ENCODE data around the gene ZWILCH. TPM values are rescaled to one million over a fixed set of nuclear protein-coding genes. Genes with fewer than 3 reads are reported as not detected.
"Not testable (repeated sequence)": the region's sequence is repeated elsewhere in the genome, so short reads cannot be mapped to it uniquely, and the experiment has no call there.

The ZWILCH gene
- total RNA-seq, 1 donor: 36.5 TPM

- TF ChIP-seq CTCF (IDR thresholded peaks at IDR 0.05; ENCODE audit: insufficient read depth, low read length): no peak
- DNase-seq (ENCODE audit: low read depth): peak; percentile 78
- no peak overlapping the region for H3K4me3 ChIP-seq (ENCODE audit: low read depth, low read length)
Observed at GRCh38 chr15:66489179-66489791, 15.8 kb upstream of the ZWILCH start.

DNA sequence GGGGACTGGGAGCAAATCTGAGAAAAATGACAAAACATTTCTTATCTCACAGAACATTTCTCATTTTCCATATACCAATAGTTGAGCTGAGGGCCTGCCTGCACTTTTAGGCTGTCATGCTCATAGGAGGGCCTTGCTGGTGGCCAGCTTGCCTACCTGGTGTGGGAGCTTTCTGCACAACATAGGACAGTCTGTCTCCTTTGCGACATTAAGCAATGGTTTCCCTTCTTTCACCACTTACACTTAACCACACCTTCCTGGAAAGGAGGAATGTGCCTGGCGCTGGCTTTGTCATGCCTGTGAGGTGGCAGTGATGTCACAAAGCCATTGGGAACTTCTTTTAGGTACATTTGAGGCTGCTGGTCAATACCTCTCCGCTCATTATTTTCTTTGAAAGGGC is 13.3 kb upstream of the ZWILCH start:
- no peak for TF ChIP-seq CTCF (IDR thresholded peaks at IDR 0.05; ENCODE audit: insufficient read depth, low read length)
- DNase-seq (ENCODE audit: low read depth): no peak
- H3K4me3 ChIP-seq (ENCODE audit: low read depth, low read length): no peak overlapping the region

GRCh38 chr15:66494262-66494661 is 10.9 kb upstream of the ZWILCH start:
- no peak for DNase-seq (ENCODE audit: low read depth)
- no peak overlapping the region for H3K4me3 ChIP-seq (ENCODE audit: low read depth, low read length)
- no peak for TF ChIP-seq CTCF (IDR thresholded peaks at IDR 0.05; ENCODE audit: insufficient read depth, low read length)

DNA sequence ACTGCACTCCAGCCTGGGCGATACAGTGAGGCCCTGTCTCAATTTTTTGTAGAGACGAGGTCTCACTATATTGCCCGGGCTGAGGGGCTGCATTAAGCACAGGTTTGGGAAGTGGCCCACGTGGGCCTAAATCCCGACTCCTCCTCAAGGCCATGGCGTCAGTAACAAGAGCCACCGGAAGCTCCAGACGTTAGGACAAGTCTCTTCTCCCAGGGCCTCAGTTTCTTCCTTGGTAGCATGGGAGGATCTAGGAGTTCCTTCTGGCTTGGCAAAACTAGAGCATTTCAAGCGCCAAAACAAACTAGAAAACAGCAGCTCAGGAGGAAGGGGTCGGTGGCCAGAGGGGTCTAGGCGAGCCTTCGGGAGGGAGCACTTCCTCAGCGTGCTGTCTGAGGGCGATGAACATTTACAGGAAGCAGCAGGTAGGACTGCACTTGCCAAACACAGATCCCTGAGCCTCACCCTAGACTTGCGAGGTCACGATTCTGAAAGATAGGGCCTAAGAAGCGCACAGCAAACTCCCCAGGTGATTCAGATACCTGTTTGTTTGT is 8.1 kb upstream of the ZWILCH start:
- TF ChIP-seq CTCF (IDR thresholded peaks at IDR 0.05; ENCODE audit: insufficient read depth, low read length): no peak
- no peak for DNase-seq (ENCODE audit: low read depth)
- H3K4me3 ChIP-seq (ENCODE audit: low read depth, low read length): peak overlapping the region; percentile 95

- TF ChIP-seq CTCF (IDR thresholded peaks at IDR 0.05; ENCODE audit: insufficient read depth, low read length): peak; percentile 99
- H3K4me3 ChIP-seq (ENCODE audit: low read depth, low read length): peak within 1 kb of the TSS; percentile 95
- DNase-seq (ENCODE audit: low read depth): peak; percentile 90
Observed at GRCh38 chr15:66497502-66498455, 7.3 kb upstream of the ZWILCH start, which contains the start of gene SNAPC5. Gene SNAPC5 (minus strand): TSS chr15:66497762. CDS start chr15:66497731, 31 bp downstream.

DNA sequence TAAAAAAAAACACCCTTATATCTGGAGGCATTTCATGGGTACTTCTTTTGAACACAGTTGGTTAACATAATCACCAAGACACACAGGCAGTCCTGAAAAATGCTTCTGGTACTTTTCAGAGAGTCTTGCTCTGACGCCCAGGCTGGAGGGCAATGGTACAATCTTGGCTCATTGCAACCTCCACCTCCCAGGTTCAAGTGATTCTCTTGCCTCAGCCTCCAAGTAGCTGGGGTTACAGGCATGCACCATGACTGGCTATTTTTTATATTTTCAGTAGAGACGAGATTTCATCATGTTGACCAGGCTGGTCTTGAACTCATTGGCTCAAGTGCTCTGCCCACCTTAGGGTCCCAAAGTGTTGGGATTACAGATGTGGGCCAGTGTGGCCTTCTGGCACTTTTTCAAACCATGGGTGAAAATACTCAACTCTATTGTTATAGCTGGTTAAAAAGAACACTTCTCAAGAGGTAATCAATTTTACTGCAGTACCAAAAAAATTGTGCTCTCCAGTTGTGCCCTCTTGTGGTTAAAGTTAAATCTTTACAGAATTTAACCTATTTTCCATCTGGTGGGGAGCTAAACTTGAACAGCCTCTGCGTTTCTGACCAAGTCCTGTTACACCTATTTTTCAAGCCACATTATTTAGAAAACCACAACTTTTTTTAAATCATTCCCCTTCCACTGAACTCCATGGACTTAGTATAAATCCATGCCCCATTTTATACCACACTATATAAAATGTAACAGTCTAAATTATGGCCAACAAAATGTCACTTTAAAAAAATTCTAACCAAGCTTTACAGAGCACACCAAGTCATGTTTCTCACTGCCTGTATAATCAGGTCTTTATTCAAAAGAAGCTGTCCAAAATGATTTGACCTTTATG is 6.4 kb upstream of the ZWILCH start:
- no peak overlapping the region for H3K4me3 ChIP-seq (ENCODE audit: low read depth, low read length)
- peak; percentile 71 for DNase-seq (ENCODE audit: low read depth)
- TF ChIP-seq CTCF (IDR thresholded peaks at IDR 0.05; ENCODE audit: insufficient read depth, low read length): peak; percentile 43

DNA sequence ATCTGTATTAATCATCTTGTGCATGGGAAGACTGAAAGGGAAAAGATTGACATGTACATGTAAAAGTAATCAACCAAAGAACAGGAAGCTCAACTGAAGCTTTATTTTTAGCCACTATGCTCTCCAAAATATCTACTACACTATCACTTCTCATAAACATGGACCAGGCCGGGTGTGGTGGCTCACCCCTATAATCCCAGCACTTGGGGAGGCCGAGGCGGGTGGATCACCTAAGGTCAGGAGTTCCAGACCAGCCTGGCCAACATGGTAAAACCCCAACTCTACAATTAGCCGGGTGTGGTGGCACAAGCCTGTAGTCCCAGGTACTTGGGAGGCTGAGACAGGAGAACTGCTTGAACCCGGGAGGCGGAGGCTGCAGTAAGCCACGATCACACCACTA is 4.8 kb upstream of the ZWILCH start:
- not testable (repeated sequence) for DNase-seq (ENCODE audit: low read depth); H3K4me3 ChIP-seq (ENCODE audit: low read depth, low read length)

Measured in fibroblast of the aortic adventitia (primary cell).